Loucy (cell line): ENCODE measurements around the gene PPHLN1.

ENCODE experiments used
- H2AFZ ChIP-seq: fragments of 200-600 bp; sonication (generic); 2 replicates; pipeline ENCODE4 v1.6.0; 2016; ENCODE audit warnings: antibody characterized with exemption, mild to moderate bottlenecking, low read length, moderate library complexity
- H3F3A ChIP-seq: fragments of 200-600 bp; 2 replicates; pipeline ENCODE4 v1.6.0; 2016; ENCODE audit warnings: antibody characterized with exemption, low read depth, mild to moderate bottlenecking
- H3K27me3 ChIP-seq: fragments of 200-600 bp; sonication (generic); 2 replicates; pipeline ENCODE4 v1.6.1; 2014; ENCODE audit warnings: low read length, mild to moderate bottlenecking; ENCODE audit not compliant: insufficient read depth, poor library complexity, severe bottlenecking
- H3K36me3 ChIP-seq: fragments of 200-600 bp; sonication (generic); 2 replicates; pipeline ENCODE4 v1.6.1; 2016; ENCODE audit warnings: low read length; ENCODE audit not compliant: insufficient read depth
- H3K4me1 ChIP-seq: fragments of 200-600 bp; sonication (generic); 2 replicates; pipeline ENCODE4 v1.5.1; 2014; ENCODE audit warnings: low read length, mild to moderate bottlenecking; ENCODE audit not compliant: insufficient read depth, poor library complexity, severe bottlenecking
- H3K4me2 ChIP-seq: fragments of 200-600 bp; sonication (generic); 2 replicates; pipeline ENCODE4 v1.6.0; 2014; ENCODE audit warnings: antibody characterized with exemption, low read length, low read depth, mild to moderate bottlenecking; ENCODE audit not compliant: poor library complexity, severe bottlenecking
- H3K4me3 ChIP-seq: fragments of 200-600 bp; sonication (generic); 2 replicates; pipeline ENCODE4 v1.5.1; 2014; ENCODE audit warnings: low read length, mild to moderate bottlenecking, mixed read lengths; ENCODE audit not compliant: poor library complexity, severe bottlenecking
- H3K79me2 ChIP-seq: fragments of 200-600 bp; sonication (generic); 2 replicates; pipeline ENCODE4 v1.6.1; 2014; ENCODE audit warnings: low read length; ENCODE audit not compliant: insufficient read depth
- H3K9ac ChIP-seq: fragments of 200-600 bp; sonication (generic); 2 replicates; pipeline ENCODE4 v1.6.0; 2014; ENCODE audit warnings: mild to moderate bottlenecking, low read depth, low read length, moderate library complexity; ENCODE audit not compliant: poor library complexity, severe bottlenecking
- H3K9me2 ChIP-seq: fragments of 200-600 bp; sonication (generic); replicated peaks from 2 replicates; pipeline ENCODE4 v1.6.1; 2016; ENCODE audit warnings: low read depth, low read length, mixed read lengths
- H3K9me3 ChIP-seq: fragments of 200-600 bp; sonication (generic); 2 replicates; pipeline ENCODE4 v1.6.1; 2014; ENCODE audit warnings: mild to moderate bottlenecking, antibody characterized with exemption, low read length, low read depth; ENCODE audit not compliant: insufficient read depth
- H4K20me1 ChIP-seq: fragments of 200-600 bp; sonication (generic); 2 replicates; pipeline ENCODE4 v1.6.0; 2014; ENCODE audit warnings: antibody characterized with exemption, low read length, mild to moderate bottlenecking; ENCODE audit not compliant: insufficient read depth, poor library complexity, severe bottlenecking
- EZH2phosphoT487 ChIP-seq: fragments of 200-600 bp; IDR thresholded peaks from 2 replicates; pipeline ENCODE4 v1.6.1; 2018; ENCODE audit warnings: antibody characterized with exemption, mild to moderate bottlenecking, moderate library complexity, borderline replicate concordance
- TF ChIP-seq, protein P1 (sequence below): fragments of 200-600 bp; sonication (generic); conservative IDR thresholded peaks from 2 replicates; pipeline ENCODE4 v1.5.1; 2014; ENCODE audit warnings: mild to moderate bottlenecking, antibody characterized with exemption, low read length

Gene PPHLN1

GRCh38 chr12:42442888-42443287, 116.9 kb downstream of the PPHLN1 start:
- H4K20me1 ChIP-seq = no peaks in the 10 kb centered on the region
- no peaks in the 10 kb centered on the region for H3K79me2 ChIP-seq
- no peak overlapping the region for H3K4me2 ChIP-seq
- H3F3A ChIP-seq = no peaks in the 10 kb centered on the region
- H2AFZ ChIP-seq = no peak overlapping the region
- no peak overlapping the region for H3K9ac ChIP-seq
- H3K27me3 ChIP-seq = no peaks in the 10 kb centered on the region
- no peaks in the 10 kb centered on the region for H3K9me3 ChIP-seq
- no peak overlapping the region for H3K4me3 ChIP-seq
- H3K9me2 ChIP-seq = no peaks in the 10 kb centered on the region
- H3K4me1 ChIP-seq = no peaks in the 10 kb centered on the region
- peaks cover 58% of the 10 kb centered on the region; the same call in 1 of the 2 replicates for H3K36me3 ChIP-seq
- no peak for TF ChIP-seq EZH2phosphoT487
- TF ChIP-seq, protein P1, sequence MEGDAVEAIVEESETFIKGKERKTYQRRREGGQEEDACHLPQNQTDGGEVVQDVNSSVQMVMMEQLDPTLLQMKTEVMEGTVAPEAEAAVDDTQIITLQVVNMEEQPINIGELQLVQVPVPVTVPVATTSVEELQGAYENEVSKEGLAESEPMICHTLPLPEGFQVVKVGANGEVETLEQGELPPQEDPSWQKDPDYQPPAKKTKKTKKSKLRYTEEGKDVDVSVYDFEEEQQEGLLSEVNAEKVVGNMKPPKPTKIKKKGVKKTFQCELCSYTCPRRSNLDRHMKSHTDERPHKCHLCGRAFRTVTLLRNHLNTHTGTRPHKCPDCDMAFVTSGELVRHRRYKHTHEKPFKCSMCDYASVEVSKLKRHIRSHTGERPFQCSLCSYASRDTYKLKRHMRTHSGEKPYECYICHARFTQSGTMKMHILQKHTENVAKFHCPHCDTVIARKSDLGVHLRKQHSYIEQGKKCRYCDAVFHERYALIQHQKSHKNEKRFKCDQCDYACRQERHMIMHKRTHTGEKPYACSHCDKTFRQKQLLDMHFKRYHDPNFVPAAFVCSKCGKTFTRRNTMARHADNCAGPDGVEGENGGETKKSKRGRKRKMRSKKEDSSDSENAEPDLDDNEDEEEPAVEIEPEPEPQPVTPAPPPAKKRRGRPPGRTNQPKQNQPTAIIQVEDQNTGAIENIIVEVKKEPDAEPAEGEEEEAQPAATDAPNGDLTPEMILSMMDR = no peak

DNA sequence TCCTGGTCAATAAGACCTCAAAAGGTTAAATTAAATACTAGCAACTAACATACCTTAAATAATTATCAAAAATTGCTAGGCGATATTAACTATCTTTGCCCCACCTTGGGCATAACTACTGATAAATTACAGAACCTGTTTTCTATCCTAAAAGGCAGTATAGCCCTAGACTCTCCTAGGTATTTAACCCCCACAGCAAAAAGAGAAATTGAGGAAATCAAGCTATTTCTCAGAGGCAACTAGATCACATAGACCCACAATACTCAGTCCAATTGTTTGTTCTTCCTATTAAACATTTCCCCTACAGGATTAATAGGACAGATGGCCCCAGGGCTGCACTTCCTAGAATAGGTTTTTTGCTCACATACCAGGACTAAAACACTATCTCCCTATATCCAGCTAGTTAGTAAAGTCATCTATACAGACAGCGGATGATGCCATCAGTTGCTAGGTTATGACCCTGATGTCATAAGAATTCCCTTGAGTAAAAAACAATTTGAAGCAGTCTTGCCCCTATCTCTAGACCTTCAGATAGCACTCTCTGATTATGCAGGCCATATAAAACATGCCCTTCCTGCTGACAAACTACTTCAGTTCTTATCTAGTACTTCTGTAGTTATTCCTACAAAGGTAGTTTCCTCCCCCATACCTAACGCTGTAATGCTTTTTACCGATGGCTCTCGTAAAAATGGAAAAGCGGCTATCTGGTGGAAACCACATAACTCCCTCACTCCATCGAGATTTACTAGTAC, 118.4 kb downstream of the PPHLN1 start:
- Histone ChIP-seq H3K4me1 (no peaks in the 10 kb centered on the region), H3K4me3 (no peak overlapping the region), H2AFZ (no peak overlapping the region), H3K27me3 (no peaks in the 10 kb centered on the region), H3K9ac (no peak overlapping the region), H3K4me2 (no peak overlapping the region), H3K79me2 (no peaks in the 10 kb centered on the region), H3K9me2 (no peaks in the 10 kb centered on the region), H3K9me3 (no peaks in the 10 kb centered on the region), H3K36me3 (peaks cover 64% of the 10 kb centered on the region; the same call in 1 of the 2 replicates), H3F3A (no peaks in the 10 kb centered on the region), H4K20me1 (no peaks in the 10 kb centered on the region)
- TF ChIP-seq, protein P1 = no peak
- TF ChIP-seq EZH2phosphoT487 = no peak

- H2AFZ ChIP-seq = no peak overlapping the region
- no peaks in the 10 kb centered on the region for H4K20me1 ChIP-seq
- no peak overlapping the region for H3K9ac ChIP-seq
- TF ChIP-seq, protein P1 = no peak
- no peak for TF ChIP-seq EZH2phosphoT487
- H3K79me2 ChIP-seq = no peaks in the 10 kb centered on the region
- no peak overlapping the region for H3K4me3 ChIP-seq
- H3K4me2 ChIP-seq = no peak overlapping the region
- no peaks in the 10 kb centered on the region for H3K9me2 ChIP-seq
- peaks cover 2% of the 10 kb centered on the region for H3K4me1 ChIP-seq
- no peaks in the 10 kb centered on the region for H3F3A ChIP-seq
- no peaks in the 10 kb centered on the region for H3K9me3 ChIP-seq
- peaks cover 60% of the 10 kb centered on the region; the same call in 1 of the 2 replicates for H3K36me3 ChIP-seq
- H3K27me3 ChIP-seq = no peaks in the 10 kb centered on the region
Observed at GRCh38 chr12:42445891-42446290, 119.9 kb downstream of the PPHLN1 start.
